Activated naive CD4-positive, alpha-beta T cell treated with anti-CD3 and anti-CD28 coated beads, Interleukin-2, amount 50 U/mL, for 16 hours (primary cell): ENCODE measurements around the gene MYORG.
A peak's percentile ranks its signal among the peaks of the same experiment; 100 is the strongest.

Experiments used
- DNase-seq: peaks from one replicate; pipeline ENCODE4 v3.0.0-alpha.2; 2020

Gene MYORG

GRCh38 chr9:34332076-34332964 is 44.4 kb downstream of the MYORG start:
- DNase-seq = no peak

GRCh38 chr9:34331196-34331595 is 45.5 kb downstream of the MYORG start:
- DNase-seq = no peak

DNA sequence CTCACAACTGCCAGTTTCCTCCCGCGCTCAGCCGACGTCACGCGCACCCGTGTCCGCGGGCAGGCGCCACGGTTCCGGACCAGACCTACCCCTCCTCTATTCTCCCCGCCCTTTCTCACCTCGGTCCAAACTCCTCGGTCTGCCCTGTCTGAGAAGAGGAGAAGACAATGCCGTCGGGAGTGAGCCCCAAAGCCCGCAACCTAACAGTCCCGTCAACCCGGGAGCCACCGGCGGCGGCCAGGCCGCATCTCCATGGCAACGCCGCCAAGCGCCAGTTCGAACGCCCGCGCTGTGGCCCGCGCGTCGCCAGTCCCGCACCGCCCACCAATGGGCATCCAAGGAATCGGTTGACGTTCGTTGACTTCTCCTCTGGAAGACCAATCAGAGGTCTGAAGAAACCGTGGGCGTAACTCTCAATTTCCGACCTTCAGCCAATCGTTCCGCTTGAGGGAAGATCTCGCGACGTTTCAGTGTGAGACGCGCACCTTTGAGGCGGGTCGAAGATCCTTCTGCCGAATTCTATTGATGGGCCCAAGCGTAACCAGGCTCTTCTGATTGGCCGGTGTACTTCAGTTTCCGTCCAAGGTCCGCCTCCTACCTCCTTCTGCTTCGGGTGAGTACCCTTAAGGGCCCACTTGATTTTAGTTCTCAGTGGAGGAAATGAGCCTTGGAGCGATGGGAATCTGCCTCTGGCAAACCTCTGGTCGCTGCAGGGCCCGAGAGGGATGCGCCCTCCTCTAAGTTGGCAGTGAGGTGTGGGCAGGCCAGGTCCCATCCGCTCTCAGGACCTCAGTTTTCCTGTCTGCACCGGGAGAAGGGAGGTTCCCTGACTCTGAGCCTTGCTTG is 47.5 kb downstream of the MYORG start, which contains the start of the genes KIF24 and NUDT2:
KIF24 (minus strand) TSS at position 282 of the 846 bp plus-strand sequence. CDS start 17,922 bp downstream, outside the sequence.
NUDT2 (plus strand) TSS at position 583 of the 846 bp plus-strand sequence. CDS start 9,471 bp downstream, outside the sequence.
- peak; percentile 95 for DNase-seq

GRCh38 chr9:34328500-34328986 is 48.2 kb downstream of the MYORG start:
- DNase-seq = no peak

GRCh38 chr9:34326690-34327089 is 50.0 kb downstream of the MYORG start:
- DNase-seq = no peak

DNA sequence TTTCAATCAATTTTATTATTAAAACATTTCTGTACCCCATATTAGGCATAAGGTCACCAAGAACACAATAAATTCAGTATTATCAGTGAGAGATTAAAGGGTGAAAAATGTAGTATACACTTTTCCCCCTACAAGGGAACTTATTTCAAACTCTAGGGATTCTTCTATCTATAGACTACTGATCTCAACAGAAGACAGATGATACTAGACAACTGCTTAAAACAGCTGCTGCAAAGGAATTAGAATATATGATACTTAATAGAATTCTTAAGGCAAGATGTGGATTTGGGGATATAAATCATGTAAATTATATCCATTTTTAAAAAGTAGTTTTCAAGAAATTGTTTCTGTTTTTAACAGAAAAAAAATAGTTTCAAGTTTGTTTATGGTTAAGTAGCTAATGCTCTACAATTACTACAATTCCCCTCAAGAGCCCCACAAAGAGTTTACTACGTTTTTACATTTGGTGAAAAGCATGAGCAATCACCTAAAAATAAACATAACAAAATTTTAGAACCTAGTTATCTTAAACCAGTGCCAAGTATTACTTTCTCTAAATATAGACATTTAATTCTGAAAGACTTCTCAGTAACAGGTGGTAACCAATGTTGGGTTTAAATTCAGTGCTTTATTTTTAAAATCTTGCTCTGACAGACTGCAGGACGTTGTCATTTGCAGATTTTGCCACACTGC is 53.7 kb downstream of the MYORG start:
- DNase-seq = no peak

DNA sequence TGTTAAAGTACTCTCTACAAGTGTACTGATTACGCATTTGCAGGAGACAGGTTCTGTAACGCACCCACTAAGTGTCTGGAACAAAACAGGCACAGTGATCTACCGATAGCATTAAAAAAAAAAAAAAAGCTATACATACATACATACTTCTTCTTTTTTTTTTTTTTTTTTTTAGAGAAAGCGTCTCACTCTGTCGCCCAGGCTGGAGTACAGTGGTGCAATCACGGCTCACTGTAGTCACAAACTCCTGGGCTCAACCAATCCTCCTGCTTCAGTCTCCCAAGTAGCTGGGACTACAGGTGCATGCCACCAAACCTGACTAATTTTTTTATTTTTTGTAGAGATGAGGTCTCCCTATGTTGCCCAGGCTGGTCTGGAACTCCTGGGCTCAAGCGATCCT is 55.2 kb downstream of the MYORG start:
- DNase-seq = no peak

- no peak for DNase-seq
These were observed 58.4 kb downstream of the MYORG start for GRCh38 chr9:34318163-34318790.

GRCh38 chr9:34317436-34317835 is 59.3 kb downstream of the MYORG start:
- DNase-seq = no peak
